H1 (cell line): ENCODE results near the gene MZF1. TPM values are rescaled to one million over a fixed set of nuclear protein-coding genes. Genes with fewer than 3 reads are reported as not detected.
A peak's percentile ranks its signal among the peaks of the same experiment; 100 is the strongest.

Experiments used
- CHD2 ChIP-seq: IDR thresholded peaks from 2 replicates; pipeline ENCODE4 v1.6.1; 2012; ENCODE audit warnings: low read length, improper control_type of control experiment
- EP300 ChIP-seq, 2 experiments: IDR thresholded peaks; 1 replicate in 1 of 2; 2 replicates in 1 of 2; pipeline ENCODE4 v1.6.1; 2011 to 2012; ENCODE audit warnings: low read depth in 2 of 2, low read length in 2 of 2, mild to moderate bottlenecking in 2 of 2, borderline replicate concordance in 1 of 2, inconsistent platforms in 1 of 2, moderate library complexity in 1 of 2
- GABPA ChIP-seq: IDR thresholded peaks from 2 replicates; pipeline ENCODE4 v1.6.1; 2011; ENCODE audit warnings: mild to moderate bottlenecking, low read length, moderate library complexity, borderline replicate concordance; ENCODE audit not compliant: insufficient read depth
- HDAC2 ChIP-seq, 2 experiments: fragments of 300-600 bp in 1 of 2; sonication (generic) in 1 of 2; IDR thresholded peaks; 2 replicates each; pipeline ENCODE4 v1.6.1; 2011 to 2012; ENCODE audit warnings: low read depth in 2 of 2, low read length in 2 of 2, mild to moderate bottlenecking in 2 of 2, moderate library complexity in 2 of 2, borderline replicate concordance in 1 of 2, inconsistent platforms in 1 of 2
- RXRA ChIP-seq: IDR thresholded peaks from 2 replicates; pipeline ENCODE4 v1.6.1; 2011; ENCODE audit warnings: low read depth, mild to moderate bottlenecking, low read length, moderate library complexity; ENCODE audit not compliant: insufficient read depth
- TAF1 ChIP-seq: IDR thresholded peaks from 2 replicates; pipeline ENCODE4 v1.6.1; 2011; ENCODE audit warnings: mild to moderate bottlenecking, low read depth, low read length
- polyA plus RNA-seq, 7 experiments: library from polyadenylated mRNA; depleted of rRNA in 3 of 7; stranded (reverse) in 5 of 7; unstranded in 2 of 7; fragments of >200 nt in 5 of 7; fragments of 200-250 nt in 2 of 7; gene quantifications; 1 replicate in 5 of 7; 2 replicates in 1 of 7; 4 replicates in 1 of 7; pipeline versions ENCODE4 v1.2.1 to v1.2.3, GENCODE V29; 2011 to 2013; ENCODE audit warnings: missing spikeins in 2 of 7, mixed read lengths in 2 of 7
- total RNA-seq: library from RNA; stranded (reverse); fragmentation: NEBNext Ultra II Directional; extraction: Animal tissue kit (Norgen Biotek cat#: 25700); gene quantifications from 2 replicates; pipeline ENCODE4 v1.2.1, GENCODE V29; 2021
- TF ChIP-seq, protein P1 (sequence below): fragments of 300-600 bp; sonication (generic); IDR thresholded peaks from 2 replicates; pipeline ENCODE4 v1.7.1; 2012; ENCODE audit warnings: low read length, moderate library complexity, mild to moderate bottlenecking, inconsistent platforms; ENCODE audit not compliant: insufficient replicate concordance

MZF1 gene
- total and polyA plus RNA-seq, 2 of the 8 experiments (the other 6 are each of a cell fraction or from before 2014, with no cell fraction given), result 15.2 to 25.0 TPM

DNA sequence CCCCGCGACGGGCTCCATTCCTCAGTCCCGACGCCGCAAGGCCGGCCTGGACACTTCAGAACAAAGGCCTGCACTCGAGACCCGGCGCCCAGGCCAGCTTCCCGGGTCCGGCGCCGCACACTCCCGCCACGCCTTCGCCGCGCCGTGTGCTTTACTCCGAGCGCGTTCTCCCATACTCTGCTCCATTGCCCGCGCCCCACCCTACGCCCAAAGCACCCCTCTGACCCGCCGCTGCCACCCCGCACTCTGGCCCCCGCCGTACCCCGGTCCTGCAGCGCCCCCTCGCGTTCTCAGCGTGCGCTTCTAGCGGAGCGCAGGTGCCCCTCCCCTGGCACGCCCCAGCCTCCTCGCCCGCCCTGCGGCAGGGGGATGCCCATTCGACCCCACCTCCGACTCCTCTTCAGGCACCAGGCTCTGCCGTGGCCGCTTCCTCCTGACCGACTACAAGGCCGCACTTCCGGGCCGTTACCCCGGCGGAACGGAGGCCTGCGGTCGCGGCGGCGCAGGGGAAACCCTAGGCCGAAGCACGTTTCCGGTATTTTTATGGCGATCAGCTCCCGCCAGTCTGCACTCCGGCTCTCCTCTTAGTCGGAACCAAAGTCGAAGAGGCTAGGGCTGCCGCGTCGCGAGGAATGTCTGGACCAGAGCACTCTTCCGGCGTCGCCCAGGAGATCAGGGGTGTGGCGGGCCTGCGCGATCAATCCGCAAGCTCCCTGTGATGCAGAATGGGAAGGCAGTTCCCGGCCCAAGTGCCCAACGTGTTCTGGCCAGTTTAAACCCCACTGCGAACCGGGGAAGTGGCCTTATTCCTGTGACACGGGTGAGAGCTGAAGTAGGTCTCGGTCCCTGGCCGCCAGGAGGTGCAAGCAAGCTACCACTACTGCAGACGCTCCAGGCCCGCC is 53.5 kb downstream of the MZF1 start, which contains the start of gene ZBTB45 (continued):
- TF ChIP-seq TAF1, result peak; percentile 95
- TF ChIP-seq GABPA, result peak; percentile 99
- peak in 1 of 2 experiments; percentile 91; a peak in 2 of 4 replicates for TF ChIP-seq HDAC2 (IDR thresholded peaks at IDR 0.05; ENCODE audit: borderline replicate concordance in 1 of 2, low read depth in 2 of 2, low read length in 2 of 2)
- TF ChIP-seq CHD2, result peak; percentile 70
- TF ChIP-seq EP300 (IDR thresholded peaks at IDR 0.05; ENCODE audit: borderline replicate concordance in 1 of 2, low read depth in 2 of 2, low read length in 2 of 2), result no peak
- TF ChIP-seq, protein P1, sequence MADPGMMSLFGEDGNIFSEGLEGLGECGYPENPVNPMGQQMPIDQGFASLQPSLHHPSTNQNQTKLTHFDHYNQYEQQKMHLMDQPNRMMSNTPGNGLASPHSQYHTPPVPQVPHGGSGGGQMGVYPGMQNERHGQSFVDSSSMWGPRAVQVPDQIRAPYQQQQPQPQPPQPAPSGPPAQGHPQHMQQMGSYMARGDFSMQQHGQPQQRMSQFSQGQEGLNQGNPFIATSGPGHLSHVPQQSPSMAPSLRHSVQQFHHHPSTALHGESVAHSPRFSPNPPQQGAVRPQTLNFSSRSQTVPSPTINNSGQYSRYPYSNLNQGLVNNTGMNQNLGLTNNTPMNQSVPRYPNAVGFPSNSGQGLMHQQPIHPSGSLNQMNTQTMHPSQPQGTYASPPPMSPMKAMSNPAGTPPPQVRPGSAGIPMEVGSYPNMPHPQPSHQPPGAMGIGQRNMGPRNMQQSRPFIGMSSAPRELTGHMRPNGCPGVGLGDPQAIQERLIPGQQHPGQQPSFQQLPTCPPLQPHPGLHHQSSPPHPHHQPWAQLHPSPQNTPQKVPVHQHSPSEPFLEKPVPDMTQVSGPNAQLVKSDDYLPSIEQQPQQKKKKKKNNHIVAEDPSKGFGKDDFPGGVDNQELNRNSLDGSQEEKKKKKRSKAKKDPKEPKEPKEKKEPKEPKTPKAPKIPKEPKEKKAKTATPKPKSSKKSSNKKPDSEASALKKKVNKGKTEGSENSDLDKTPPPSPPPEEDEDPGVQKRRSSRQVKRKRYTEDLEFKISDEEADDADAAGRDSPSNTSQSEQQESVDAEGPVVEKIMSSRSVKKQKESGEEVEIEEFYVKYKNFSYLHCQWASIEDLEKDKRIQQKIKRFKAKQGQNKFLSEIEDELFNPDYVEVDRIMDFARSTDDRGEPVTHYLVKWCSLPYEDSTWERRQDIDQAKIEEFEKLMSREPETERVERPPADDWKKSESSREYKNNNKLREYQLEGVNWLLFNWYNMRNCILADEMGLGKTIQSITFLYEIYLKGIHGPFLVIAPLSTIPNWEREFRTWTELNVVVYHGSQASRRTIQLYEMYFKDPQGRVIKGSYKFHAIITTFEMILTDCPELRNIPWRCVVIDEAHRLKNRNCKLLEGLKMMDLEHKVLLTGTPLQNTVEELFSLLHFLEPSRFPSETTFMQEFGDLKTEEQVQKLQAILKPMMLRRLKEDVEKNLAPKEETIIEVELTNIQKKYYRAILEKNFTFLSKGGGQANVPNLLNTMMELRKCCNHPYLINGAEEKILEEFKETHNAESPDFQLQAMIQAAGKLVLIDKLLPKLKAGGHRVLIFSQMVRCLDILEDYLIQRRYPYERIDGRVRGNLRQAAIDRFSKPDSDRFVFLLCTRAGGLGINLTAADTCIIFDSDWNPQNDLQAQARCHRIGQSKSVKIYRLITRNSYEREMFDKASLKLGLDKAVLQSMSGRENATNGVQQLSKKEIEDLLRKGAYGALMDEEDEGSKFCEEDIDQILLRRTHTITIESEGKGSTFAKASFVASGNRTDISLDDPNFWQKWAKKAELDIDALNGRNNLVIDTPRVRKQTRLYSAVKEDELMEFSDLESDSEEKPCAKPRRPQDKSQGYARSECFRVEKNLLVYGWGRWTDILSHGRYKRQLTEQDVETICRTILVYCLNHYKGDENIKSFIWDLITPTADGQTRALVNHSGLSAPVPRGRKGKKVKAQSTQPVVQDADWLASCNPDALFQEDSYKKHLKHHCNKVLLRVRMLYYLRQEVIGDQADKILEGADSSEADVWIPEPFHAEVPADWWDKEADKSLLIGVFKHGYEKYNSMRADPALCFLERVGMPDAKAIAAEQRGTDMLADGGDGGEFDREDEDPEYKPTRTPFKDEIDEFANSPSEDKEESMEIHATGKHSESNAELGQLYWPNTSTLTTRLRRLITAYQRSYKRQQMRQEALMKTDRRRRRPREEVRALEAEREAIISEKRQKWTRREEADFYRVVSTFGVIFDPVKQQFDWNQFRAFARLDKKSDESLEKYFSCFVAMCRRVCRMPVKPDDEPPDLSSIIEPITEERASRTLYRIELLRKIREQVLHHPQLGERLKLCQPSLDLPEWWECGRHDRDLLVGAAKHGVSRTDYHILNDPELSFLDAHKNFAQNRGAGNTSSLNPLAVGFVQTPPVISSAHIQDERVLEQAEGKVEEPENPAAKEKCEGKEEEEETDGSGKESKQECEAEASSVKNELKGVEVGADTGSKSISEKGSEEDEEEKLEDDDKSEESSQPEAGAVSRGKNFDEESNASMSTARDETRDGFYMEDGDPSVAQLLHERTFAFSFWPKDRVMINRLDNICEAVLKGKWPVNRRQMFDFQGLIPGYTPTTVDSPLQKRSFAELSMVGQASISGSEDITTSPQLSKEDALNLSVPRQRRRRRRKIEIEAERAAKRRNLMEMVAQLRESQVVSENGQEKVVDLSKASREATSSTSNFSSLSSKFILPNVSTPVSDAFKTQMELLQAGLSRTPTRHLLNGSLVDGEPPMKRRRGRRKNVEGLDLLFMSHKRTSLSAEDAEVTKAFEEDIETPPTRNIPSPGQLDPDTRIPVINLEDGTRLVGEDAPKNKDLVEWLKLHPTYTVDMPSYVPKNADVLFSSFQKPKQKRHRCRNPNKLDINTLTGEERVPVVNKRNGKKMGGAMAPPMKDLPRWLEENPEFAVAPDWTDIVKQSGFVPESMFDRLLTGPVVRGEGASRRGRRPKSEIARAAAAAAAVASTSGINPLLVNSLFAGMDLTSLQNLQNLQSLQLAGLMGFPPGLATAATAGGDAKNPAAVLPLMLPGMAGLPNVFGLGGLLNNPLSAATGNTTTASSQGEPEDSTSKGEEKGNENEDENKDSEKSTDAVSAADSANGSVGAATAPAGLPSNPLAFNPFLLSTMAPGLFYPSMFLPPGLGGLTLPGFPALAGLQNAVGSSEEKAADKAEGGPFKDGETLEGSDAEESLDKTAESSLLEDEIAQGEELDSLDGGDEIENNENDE, result peak; percentile 50
- TF ChIP-seq RXRA, result no peak
